ENCODE measurements around the gene WDR5.
"Not testable (repeated sequence)": the region's sequence is repeated elsewhere in the genome, so short reads cannot be mapped to it uniquely, and the experiment has no call there.

- not testable (repeated sequence) for TF ChIP-seq EZH2 (IDR thresholded peaks at IDR 0.05; ENCODE audit: insufficient read depth, poor library complexity, severe bottlenecking); EZH2phosphoT487 (IDR thresholded peaks at IDR 0.05; ENCODE audit: insufficient read depth, low read depth)
Measured at GRCh38 chr9:134118972-134119371, 16.9 kb upstream of the WDR5 start.

All from GM23248 (cell line).